Liver (tissue), 9 donors: ENCODE measurements around the gene ATP2C1. TPM values are rescaled to one million over a fixed set of nuclear protein-coding genes. Genes with fewer than 3 reads are reported as not detected.

Experiments
- DNase-seq: peaks from one replicate; pipeline ENCODE4 v3.0.0-alpha.2; 2017; ENCODE audit warnings: low spot score
- H3K27ac ChIP-seq, 2 donors: one replicate each; pipeline ENCODE4 v1.7.0; 2013; ENCODE audit warnings: inconsistent platforms in 2 of 2, low read length in 2 of 2, control low read depth in 1 of 2, low read depth in 1 of 2, mild to moderate bottlenecking in 1 of 2
- H3K27me3 ChIP-seq, 4 donors: one replicate each; pipeline versions ENCODE4 v1.6.1 to v1.7.0; 2013; ENCODE audit warnings: low read length in 3 of 4, inconsistent platforms in 1 of 4, mild to moderate bottlenecking in 1 of 4, moderate library complexity in 1 of 4; ENCODE audit not compliant: control insufficient read depth in 4 of 4, insufficient read depth in 4 of 4
- H3K36me3 ChIP-seq, 4 donors: one replicate each; pipeline versions ENCODE4 v1.6.1 to v1.7.0; 2013; ENCODE audit warnings: low read length in 3 of 4, mild to moderate bottlenecking in 3 of 4, low read depth in 1 of 4, moderate library complexity in 1 of 4; ENCODE audit not compliant: control insufficient read depth in 4 of 4, insufficient read depth in 3 of 4
- H3K4me1 ChIP-seq, 4 donors: one replicate each; pipeline versions ENCODE4 v1.6.1 to v1.7.0; 2013; ENCODE audit warnings: low read length in 3 of 4, mild to moderate bottlenecking in 3 of 4, moderate library complexity in 1 of 4; ENCODE audit not compliant: control insufficient read depth in 4 of 4, insufficient read depth in 4 of 4
- H3K4me3 ChIP-seq, 3 donors: one replicate each; pipeline versions ENCODE4 v1.6.1 to v1.7.0; 2013; ENCODE audit warnings: low read length in 3 of 3, control low read depth in 1 of 3, low read depth in 1 of 3, mild to moderate bottlenecking in 1 of 3
- H3K9ac ChIP-seq, 2 donors: one replicate each; pipeline ENCODE4 v1.7.0; 2013; ENCODE audit warnings: low read length in 2 of 2, mild to moderate bottlenecking in 2 of 2, moderate library complexity in 2 of 2, control low read depth in 1 of 2, low read depth in 1 of 2
- H3K9me3 ChIP-seq, 4 donors: one replicate each; pipeline versions ENCODE4 v1.6.1 to v1.7.0; 2013; ENCODE audit warnings: low read length in 3 of 4; ENCODE audit not compliant: control insufficient read depth in 4 of 4
- EGR1 ChIP-seq, 2 donors: IDR thresholded peaks; 2 replicates each; pipeline ENCODE4 v1.6.1; 2016 to 2018; ENCODE audit warnings: antibody characterized with exemption in 2 of 2, low read depth in 2 of 2
- FOXA1 ChIP-seq: IDR thresholded peaks from 2 replicates; pipeline ENCODE4 v1.6.1; 2016; ENCODE audit warnings: antibody characterized with exemption
- FOXA2 ChIP-seq: IDR thresholded peaks from 2 replicates; pipeline ENCODE4 v1.6.1; 2016; ENCODE audit warnings: antibody characterized with exemption
- GABPA ChIP-seq, 2 donors: IDR thresholded peaks in 1 of 2; conservative IDR thresholded peaks in 1 of 2; 2 replicates each; pipeline ENCODE4 v1.6.1; 2016; ENCODE audit warnings: antibody characterized with exemption in 2 of 2, mild to moderate bottlenecking in 1 of 2, moderate library complexity in 1 of 2
- HNF4A ChIP-seq, 2 donors: conservative IDR thresholded peaks; 2 replicates each; pipeline ENCODE4 v1.6.1; 2016; ENCODE audit warnings: antibody characterized with exemption in 2 of 2, mild to moderate bottlenecking in 2 of 2
- HNF4G ChIP-seq: IDR thresholded peaks from 2 replicates; pipeline ENCODE4 v1.6.1; 2016; ENCODE audit warnings: antibody characterized with exemption
- NR2F2 ChIP-seq: IDR thresholded peaks from 2 replicates; pipeline ENCODE4 v1.6.1; 2016; ENCODE audit warnings: antibody characterized with exemption
- RXRA ChIP-seq, 2 donors: IDR thresholded peaks; 2 replicates each; pipeline ENCODE4 v1.6.1; 2017 to 2018; ENCODE audit warnings: antibody characterized with exemption in 2 of 2, mild to moderate bottlenecking in 1 of 2
- SP1 ChIP-seq: IDR thresholded peaks from 2 replicates; pipeline ENCODE4 v1.6.1; 2018; ENCODE audit warnings: antibody characterized with exemption, mild to moderate bottlenecking
- TAF1 ChIP-seq: conservative IDR thresholded peaks from 2 replicates; pipeline ENCODE4 v1.6.1; 2016; ENCODE audit warnings: antibody characterized with exemption, mild to moderate bottlenecking
- WGBS: extraction: QIAGEN DNeasy Blood & Tissue Kit; methylation state at CpG from one replicate; pipeline ENCODE4 v1.1.7; 2013; 5-methylcytosine and 5-hydroxymethylcytosine counted together
- polyA plus RNA-seq, 2 donors: library from polyadenylated mRNA; stranded (reverse) in 1 of 2; unstranded in 1 of 2; fragments of 200-250 nt in 1 of 2; fragments of >200 nt in 1 of 2; fragmentation: Nextera tagmentation in 1 of 2; extraction: Ambion mirVana in 1 of 2; gene quantifications; one replicate each; pipeline versions ENCODE4 v1.2.1 to v1.2.3, GENCODE V29; 2013 to 2015
- total RNA-seq, 2 donors: library from RNA; depleted of rRNA; stranded (reverse); fragments of >200 nt; gene quantifications; one replicate each; pipeline ENCODE4 v1.2.3, GENCODE V29; 2014
- TF ChIP-seq, protein P1 (sequence below): IDR thresholded peaks from 2 replicates; pipeline ENCODE4 v1.6.1; 2016; ENCODE audit warnings: antibody characterized with exemption, mild to moderate bottlenecking
- TF ChIP-seq, protein P2 (sequence below): fragments of 150-350 bp; IDR thresholded peaks from 2 replicates; pipeline ENCODE4 v1.5.1; 2017; ENCODE audit warnings: improper control_type of control experiment, low read depth, low read length; ENCODE audit not compliant: missing input control
- TF ChIP-seq, protein P3 (sequence below): IDR thresholded peaks from 2 replicates; pipeline ENCODE4 v1.6.1; 2016; ENCODE audit warnings: antibody characterized with exemption
- TF ChIP-seq, protein P4 (sequence below): IDR thresholded peaks from 2 replicates; pipeline ENCODE4 v1.6.1; 2016; ENCODE audit warnings: antibody characterized with exemption
- TF ChIP-seq, protein P5 (sequence below): IDR thresholded peaks from 2 replicates; pipeline ENCODE4 v1.6.1; 2016; ENCODE audit warnings: antibody characterized with exemption
- donor health status: healthy.
- donor health status: healthy.
- donor health status: healthy.
- donor health status: healthy.
- donor health status: healthy.

ATP2C1 gene
- total and polyA plus RNA-seq, 4 donors, result 10.5 to 45.1 (median 25.2) TPM

DNA sequence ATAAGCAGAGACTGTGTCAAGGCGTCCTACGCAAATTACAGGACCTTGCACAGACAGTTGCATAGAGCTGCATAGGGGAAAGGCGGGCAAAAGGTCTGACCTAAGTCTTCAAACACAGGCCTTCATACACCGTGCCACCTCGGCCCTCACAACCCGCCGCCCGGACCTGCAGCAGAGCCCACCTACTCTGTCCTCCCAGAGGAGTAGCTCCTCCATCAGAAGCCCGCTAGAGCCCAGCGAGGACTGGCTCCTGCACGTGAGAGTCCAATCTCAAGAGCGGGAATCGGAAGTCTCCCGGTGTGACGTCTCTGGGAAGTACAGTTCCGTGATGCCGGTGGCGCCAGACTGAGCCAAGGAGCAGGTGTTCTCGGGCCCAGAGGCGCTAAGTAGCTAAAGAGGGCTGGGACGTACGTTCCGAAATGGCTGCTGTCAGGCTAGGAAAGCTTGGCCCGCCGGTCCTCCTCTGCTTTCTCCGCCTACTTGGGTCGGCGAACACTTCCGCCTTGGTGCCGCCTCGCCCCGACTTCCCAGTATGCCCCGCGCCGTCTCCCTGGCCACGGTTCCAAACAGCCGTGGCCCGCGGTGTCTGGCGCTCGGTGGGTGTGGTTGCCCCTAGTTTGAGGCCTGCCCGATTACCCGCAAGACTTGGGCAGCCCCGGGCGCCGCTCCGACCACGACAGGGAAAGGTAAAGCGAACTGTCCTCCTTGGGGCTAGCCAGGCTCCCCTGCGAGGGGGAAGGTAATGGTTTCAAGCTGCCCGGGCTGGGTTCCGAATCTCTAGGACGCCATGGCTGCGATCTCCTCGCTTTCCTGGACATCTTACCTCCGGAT lies 132.7 kb downstream of the ATP2C1 start, which contains the start of the genes ASTE1 and NEK11 (continued):
- TF ChIP-seq TAF1 (peak; percentile 69), FOXA2 (no peak), FOXA1 (no peak)
- TF ChIP-seq, protein P1, sequence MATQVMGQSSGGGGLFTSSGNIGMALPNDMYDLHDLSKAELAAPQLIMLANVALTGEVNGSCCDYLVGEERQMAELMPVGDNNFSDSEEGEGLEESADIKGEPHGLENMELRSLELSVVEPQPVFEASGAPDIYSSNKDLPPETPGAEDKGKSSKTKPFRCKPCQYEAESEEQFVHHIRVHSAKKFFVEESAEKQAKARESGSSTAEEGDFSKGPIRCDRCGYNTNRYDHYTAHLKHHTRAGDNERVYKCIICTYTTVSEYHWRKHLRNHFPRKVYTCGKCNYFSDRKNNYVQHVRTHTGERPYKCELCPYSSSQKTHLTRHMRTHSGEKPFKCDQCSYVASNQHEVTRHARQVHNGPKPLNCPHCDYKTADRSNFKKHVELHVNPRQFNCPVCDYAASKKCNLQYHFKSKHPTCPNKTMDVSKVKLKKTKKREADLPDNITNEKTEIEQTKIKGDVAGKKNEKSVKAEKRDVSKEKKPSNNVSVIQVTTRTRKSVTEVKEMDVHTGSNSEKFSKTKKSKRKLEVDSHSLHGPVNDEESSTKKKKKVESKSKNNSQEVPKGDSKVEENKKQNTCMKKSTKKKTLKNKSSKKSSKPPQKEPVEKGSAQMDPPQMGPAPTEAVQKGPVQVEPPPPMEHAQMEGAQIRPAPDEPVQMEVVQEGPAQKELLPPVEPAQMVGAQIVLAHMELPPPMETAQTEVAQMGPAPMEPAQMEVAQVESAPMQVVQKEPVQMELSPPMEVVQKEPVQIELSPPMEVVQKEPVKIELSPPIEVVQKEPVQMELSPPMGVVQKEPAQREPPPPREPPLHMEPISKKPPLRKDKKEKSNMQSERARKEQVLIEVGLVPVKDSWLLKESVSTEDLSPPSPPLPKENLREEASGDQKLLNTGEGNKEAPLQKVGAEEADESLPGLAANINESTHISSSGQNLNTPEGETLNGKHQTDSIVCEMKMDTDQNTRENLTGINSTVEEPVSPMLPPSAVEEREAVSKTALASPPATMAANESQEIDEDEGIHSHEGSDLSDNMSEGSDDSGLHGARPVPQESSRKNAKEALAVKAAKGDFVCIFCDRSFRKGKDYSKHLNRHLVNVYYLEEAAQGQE, result no peak

DNA sequence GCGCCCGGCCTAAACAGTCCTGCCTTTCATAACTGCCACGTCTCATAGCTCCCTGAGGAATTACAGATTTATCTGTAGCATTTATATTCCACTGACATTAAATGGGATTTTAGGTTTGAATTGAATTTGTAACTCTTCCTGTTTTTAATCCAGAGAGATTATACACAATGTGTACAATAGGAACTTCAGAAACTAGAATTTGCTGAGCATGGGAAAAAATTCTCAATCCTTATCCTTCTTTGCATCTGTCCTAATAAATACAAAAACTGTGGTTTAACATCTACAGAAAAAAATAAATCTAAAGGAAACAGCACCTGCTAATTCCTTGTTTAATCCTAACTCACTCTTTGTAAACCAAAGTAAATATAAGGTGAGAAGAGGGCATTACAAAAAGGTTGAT lies 135.0 kb downstream of the ATP2C1 start:
- DNase-seq, result no peak
- Histone ChIP-seq H3K27me3 (no peaks in the 10 kb centered on the region), H3K9me3 (no peaks in the 10 kb centered on the region), H3K36me3 (peaks cover 0 to 2% (median 0%) of the 10 kb centered on the region in 4 donors), H3K4me1 (peaks cover 0 to 16% (median 13%) of the 10 kb centered on the region in 4 donors), H3K4me3 (no peak overlapping the region), H3K9ac (no peak overlapping the region), H3K27ac (no peak overlapping the region)
- TF ChIP-seq, protein P2, sequence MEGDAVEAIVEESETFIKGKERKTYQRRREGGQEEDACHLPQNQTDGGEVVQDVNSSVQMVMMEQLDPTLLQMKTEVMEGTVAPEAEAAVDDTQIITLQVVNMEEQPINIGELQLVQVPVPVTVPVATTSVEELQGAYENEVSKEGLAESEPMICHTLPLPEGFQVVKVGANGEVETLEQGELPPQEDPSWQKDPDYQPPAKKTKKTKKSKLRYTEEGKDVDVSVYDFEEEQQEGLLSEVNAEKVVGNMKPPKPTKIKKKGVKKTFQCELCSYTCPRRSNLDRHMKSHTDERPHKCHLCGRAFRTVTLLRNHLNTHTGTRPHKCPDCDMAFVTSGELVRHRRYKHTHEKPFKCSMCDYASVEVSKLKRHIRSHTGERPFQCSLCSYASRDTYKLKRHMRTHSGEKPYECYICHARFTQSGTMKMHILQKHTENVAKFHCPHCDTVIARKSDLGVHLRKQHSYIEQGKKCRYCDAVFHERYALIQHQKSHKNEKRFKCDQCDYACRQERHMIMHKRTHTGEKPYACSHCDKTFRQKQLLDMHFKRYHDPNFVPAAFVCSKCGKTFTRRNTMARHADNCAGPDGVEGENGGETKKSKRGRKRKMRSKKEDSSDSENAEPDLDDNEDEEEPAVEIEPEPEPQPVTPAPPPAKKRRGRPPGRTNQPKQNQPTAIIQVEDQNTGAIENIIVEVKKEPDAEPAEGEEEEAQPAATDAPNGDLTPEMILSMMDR, result no peak
- no peak for TF ChIP-seq HNF4A (conservative IDR thresholded peaks at IDR 0.05)
- TF ChIP-seq RXRA (IDR thresholded peaks at IDR 0.05), result no peak
- TF ChIP-seq, protein P3, sequence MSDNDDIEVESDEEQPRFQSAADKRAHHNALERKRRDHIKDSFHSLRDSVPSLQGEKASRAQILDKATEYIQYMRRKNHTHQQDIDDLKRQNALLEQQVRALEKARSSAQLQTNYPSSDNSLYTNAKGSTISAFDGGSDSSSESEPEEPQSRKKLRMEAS, result no peak
- no peak for TF ChIP-seq SP1
- TF ChIP-seq HNF4G, result no peak
- no peak for TF ChIP-seq EGR1 (IDR thresholded peaks at IDR 0.05; ENCODE audit: low read depth in 2 of 2)
- TF ChIP-seq, protein P4, sequence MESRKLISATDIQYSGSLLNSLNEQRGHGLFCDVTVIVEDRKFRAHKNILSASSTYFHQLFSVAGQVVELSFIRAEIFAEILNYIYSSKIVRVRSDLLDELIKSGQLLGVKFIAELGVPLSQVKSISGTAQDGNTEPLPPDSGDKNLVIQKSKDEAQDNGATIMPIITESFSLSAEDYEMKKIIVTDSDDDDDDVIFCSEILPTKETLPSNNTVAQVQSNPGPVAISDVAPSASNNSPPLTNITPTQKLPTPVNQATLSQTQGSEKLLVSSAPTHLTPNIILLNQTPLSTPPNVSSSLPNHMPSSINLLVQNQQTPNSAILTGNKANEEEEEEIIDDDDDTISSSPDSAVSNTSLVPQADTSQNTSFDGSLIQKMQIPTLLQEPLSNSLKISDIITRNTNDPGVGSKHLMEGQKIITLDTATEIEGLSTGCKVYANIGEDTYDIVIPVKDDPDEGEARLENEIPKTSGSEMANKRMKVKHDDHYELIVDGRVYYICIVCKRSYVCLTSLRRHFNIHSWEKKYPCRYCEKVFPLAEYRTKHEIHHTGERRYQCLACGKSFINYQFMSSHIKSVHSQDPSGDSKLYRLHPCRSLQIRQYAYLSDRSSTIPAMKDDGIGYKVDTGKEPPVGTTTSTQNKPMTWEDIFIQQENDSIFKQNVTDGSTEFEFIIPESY, result no peak
- TF ChIP-seq, protein P1, result no peak
- TF ChIP-seq, protein P5, sequence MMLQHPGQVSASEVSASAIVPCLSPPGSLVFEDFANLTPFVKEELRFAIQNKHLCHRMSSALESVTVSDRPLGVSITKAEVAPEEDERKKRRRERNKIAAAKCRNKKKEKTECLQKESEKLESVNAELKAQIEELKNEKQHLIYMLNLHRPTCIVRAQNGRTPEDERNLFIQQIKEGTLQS, result no peak
- TF ChIP-seq GABPA (IDR thresholded peaks at IDR 0.05 in 1 of 2, conservative IDR thresholded peaks at IDR 0.05 in 1 of 2), result no peak
- TF ChIP-seq NR2F2, result no peak
- 94% methylated on average over 3 of the region's 3 CpGs for WGBS
